Fibroblast of the conjunctiva (primary cell): ENCODE data around the gene BCAS3.
A peak's percentile ranks its signal among the peaks of the same experiment; 100 is the strongest.
"Not testable (repeated sequence)": the region's sequence is repeated elsewhere in the genome, so short reads cannot be mapped to it uniquely, and the experiment has no call there.

Experiments
- DNase-seq: peaks from one replicate; pipeline ENCODE4 v3.0.0-alpha.2; 2010; ENCODE audit warnings: low read depth

Gene BCAS3

GRCh38 chr17:60941028-60941427, 263.4 kb downstream of the BCAS3 start:
- peak; percentile 9 for DNase-seq

DNA sequence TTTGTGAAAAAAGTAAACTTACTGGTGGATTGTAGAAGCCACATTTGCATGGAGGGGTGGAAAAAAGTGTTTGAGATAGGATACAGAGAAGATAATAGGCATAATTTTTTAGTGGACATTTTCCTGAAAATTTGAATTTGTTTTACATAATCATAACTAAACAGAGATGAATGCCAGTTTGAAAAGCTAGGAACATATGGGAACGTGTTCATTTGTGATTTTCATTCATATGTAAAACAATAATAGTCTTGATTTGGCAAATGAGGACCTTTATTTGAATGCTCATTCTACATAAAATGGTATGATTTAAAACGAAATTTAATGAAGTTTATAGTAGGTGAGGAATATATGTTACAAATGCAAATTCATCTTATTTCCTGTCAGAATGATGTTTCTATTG, 263.9 kb downstream of the BCAS3 start:
- DNase-seq, result no peak

DNA sequence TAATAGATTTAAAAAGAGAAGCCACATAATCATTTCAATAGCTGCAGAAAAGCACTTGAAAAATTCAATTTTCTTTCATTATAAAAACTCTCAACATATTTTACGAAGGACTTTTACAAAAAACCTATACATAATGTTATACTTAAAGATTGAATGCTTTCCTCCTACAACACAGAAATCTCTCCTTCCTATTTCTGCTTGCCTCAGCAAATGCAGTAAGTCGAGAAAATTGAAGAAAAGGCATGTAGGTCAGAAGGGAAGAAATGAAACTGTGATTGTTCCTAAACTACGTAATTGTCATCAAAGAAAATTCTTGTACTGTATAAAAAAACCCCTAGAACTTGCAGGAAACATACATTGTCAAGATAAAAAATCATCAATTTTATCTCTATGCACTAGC, 267.1 kb downstream of the BCAS3 start:
- DNase-seq, result no peak

DNA sequence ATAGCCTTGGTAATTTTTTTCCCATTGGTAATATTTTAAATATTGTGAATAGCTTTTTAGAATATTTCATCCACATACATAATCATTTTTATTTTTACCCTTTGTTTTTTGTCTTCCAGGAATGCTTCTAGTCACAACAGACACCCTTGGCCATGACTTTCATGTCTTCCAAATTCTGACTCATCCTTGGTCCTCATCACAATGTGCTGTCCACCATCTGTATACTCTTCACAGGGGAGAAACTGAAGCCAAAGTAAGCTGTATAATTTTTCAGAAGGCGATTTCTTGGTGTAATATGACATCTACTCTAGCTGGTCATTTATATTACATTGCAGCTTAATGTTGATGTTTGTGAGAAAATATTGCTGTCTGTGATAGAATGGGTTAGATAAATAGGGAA, 269.4 kb downstream of the BCAS3 start:
- no peak for DNase-seq

- DNase-seq, result no peak
Measured at GRCh38 chr17:60947543-60947942, 269.9 kb downstream of the BCAS3 start.

GRCh38 chr17:60952747-60953146, 275.1 kb downstream of the BCAS3 start:
- DNase-seq, result no peak

- no peak for DNase-seq
Measured at GRCh38 chr17:60959011-60959410, 281.4 kb downstream of the BCAS3 start.

DNA sequence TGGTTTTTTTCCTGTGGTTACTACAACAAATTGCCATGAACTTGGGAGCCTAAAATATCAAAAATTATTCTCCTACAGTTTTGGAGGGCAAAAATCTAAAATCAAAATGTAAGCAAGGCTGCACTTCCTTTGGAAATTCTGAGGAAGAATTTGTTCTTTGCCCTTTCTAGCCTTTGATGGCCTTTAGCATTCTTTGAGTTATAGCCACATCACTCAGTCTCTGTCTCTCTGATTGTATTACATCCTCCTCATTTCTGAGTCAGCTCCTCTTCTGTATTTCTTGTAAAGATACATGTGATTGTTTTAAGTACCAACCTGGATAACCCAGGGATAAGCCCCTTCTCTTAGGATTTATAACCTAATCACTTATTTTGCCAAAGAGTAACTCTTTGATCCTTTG, 282.0 kb downstream of the BCAS3 start:
- DNase-seq, result no peak

GRCh38 chr17:60960398-60961065, 282.9 kb downstream of the BCAS3 start:
- no peak for DNase-seq

GRCh38 chr17:60964160-60964559, 286.5 kb downstream of the BCAS3 start:
- no peak for DNase-seq

GRCh38 chr17:60968266-60968665, 290.6 kb downstream of the BCAS3 start:
- no peak for DNase-seq

DNA sequence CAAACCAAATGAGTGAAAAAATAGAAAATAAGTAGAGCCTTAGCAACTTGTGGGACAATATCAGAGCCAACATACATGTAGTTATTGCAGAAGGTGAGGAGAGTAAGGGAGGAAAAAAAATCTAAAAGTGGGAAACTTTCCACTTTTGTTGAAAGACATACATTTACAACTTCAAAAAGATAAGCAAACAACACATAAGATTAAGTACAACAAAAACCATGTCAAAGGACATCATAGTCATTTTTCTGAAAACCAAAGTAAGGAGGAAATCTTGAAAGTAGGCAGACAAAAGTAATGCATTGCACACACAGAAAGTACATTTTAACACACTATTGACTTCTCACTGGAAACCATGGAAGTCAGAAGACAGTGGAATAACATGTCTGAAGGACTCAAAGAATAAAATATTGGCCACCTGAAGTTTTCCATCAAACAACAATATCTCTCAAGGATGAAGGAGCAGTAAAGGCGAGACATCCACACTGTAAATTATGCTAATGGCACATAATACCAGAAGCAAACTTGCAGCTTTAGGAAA, 291.9 kb downstream of the BCAS3 start:
- DNase-seq, result no peak

DNA sequence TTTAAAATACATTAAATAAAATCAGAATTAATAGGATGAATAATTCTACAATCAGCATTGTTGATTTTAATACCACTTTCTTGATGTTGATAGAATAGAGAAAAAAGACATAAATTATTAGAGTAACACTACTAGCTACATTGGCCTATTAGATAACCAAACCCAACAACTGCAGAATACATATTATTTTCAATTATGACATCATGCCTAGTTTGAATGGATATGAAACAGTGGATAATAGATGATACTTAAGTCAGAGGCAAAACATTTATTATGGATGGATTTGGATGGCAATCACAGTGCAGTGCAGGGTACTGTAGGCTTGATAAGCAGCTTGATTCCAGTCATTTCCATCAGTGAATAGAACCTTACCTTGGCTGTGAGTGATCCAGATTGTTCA, 293.1 kb downstream of the BCAS3 start:
- no peak for DNase-seq

DNA sequence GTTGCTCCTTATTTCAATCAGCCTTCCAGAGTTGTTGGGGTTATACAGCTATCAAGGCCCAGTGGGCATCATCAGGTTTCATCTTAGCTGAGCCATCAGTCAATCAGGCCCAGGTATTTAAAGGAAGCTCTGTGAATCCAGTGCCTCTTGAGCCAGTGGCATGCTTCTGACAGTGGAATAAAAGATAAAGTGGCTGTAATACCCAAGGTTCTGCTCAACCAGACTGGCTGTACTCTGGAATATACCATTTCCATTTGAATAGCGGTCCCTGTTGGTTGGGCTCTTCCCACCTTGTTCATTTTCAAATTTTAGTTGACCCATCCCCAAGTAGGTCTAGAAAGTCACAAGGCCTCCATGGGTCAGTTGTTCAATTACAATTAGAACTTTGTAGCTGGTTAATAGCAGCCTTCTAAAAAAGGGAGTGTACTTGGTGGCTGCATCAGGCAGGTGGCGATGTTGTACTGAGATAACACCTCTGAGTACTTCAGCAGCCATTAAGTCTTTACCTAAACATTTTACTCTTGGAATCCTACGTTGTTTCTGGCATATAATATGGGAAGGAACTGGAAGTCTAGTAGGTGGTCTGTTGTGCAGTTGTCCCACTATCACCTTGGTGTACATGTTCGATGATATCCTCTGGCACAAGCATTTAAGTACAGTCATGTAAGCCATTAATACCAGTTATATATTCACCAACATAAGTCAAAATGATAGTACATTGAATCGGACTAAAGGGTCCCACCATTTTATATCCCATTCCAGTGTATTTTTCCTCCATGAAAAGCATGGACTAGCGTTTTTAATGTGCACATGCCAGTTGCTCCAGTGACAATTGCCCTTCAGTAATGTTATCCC, 294.1 kb downstream of the BCAS3 start:
- DNase-seq, result peak; percentile 43

- not testable (repeated sequence) for DNase-seq
Measured at GRCh38 chr17:60976861-60977260, 299.2 kb downstream of the BCAS3 start.

GRCh38 chr17:60989379-60989778, 311.7 kb downstream of the BCAS3 start:
- no peak for DNase-seq

DNA sequence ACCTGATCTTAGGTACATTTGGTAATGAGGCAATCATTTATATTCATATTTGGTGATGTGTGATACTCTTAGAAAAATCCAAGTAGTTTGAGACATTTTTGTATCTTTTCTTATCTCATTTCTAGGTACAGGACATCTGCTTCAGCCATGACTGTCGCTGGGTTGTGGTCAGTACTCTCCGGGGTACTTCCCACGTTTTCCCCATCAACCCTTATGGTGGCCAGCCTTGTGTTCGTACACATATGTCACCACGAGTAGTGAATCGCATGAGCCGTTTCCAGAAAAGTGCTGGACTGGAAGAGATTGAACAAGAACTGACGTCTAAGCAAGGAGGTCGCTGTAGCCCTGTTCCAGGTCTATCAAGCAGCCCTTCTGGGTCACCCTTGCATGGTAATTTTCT, 312.2 kb downstream of the BCAS3 start:
- no peak for DNase-seq

- no peak for DNase-seq
Measured at GRCh38 chr17:60993497-60993896, 315.8 kb downstream of the BCAS3 start.

DNA sequence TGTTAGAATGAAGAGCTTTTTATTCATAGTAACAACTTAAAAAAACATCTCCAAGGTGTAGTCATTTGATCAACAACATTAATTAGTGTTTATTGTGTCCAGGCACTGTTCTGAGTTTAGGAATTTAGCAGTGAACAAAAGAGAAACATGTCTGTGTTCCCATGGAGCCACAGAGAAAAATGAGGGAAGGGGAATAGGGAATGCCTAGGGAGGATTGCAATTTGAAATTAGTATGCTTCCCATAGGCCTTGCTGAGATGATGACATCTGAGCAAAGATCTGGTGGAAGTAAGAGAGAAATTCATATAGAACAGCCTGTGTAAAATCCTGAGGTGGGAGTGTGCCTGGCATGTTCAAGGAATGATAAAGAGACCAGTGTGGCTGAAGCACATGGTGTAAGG, 318.0 kb downstream of the BCAS3 start:
- no peak for DNase-seq

DNA sequence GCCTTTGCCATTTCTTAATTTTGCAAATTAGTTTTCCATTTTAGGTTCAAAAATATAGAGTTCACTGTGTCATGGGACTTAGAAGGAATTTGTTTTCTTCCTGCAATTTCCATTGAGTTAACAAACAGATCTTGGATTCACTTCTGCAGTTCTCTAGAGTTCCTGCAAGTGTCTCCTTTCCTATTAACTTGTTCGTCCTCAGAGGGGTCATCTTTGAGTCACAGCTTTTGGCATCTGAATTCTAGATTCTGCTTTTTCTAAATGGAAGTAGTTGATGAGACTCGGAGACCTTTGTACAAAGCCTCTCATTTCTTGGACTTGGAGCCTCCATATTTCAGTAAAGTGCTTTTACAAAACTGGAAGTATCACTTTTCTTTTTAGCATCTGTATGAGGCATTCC, 323.3 kb downstream of the BCAS3 start:
- DNase-seq, result peak; percentile 40

- peak; percentile 51 for DNase-seq
Measured at GRCh38 chr17:61002316-61002736, 324.7 kb downstream of the BCAS3 start.

- DNase-seq, result no peak
Measured at GRCh38 chr17:61005358-61005757, 327.7 kb downstream of the BCAS3 start.

- not testable (repeated sequence) for DNase-seq
Measured at GRCh38 chr17:61005958-61006357, 328.3 kb downstream of the BCAS3 start.
